Ascending aorta (tissue), 2 donors: ENCODE measurements around the gene HS6ST1. TPM values are rescaled to one million over a fixed set of nuclear protein-coding genes. Genes with fewer than 3 reads are reported as not detected.

ENCODE experiments used
- DNase-seq, 2 donors: peaks; one replicate each; pipeline ENCODE4 v3.0.0-alpha.2; 2019; ENCODE audit warnings: low spot score in 2 of 2
- H3K27ac ChIP-seq, 2 donors: fragments of 200-600 bp; sonication (generic); one replicate each; pipeline ENCODE4 v1.5.1; 2016 to 2017; ENCODE audit warnings: mild to moderate bottlenecking in 1 of 2
- H3K27me3 ChIP-seq: fragments of 200-600 bp; sonication (generic); one replicate; pipeline ENCODE4 v1.5.1; 2017
- H3K36me3 ChIP-seq, 2 donors: fragments of 200-600 bp; sonication (generic); one replicate each; pipeline ENCODE4 v1.5.1; 2016
- H3K4me1 ChIP-seq, 2 donors: fragments of 200-600 bp; sonication (generic); one replicate each; pipeline ENCODE4 v1.5.1; 2016 to 2017; ENCODE audit warnings: mild to moderate bottlenecking in 1 of 2
- H3K4me3 ChIP-seq, 2 donors: fragments of 200-600 bp; sonication (generic); one replicate each; pipeline ENCODE4 v1.5.1; 2016 to 2017; ENCODE audit warnings: mild to moderate bottlenecking in 1 of 2
- H3K9me3 ChIP-seq, 2 donors: fragments of 200-600 bp; sonication (generic); one replicate each; pipeline ENCODE4 v1.5.1; 2016
- intact Hi-C: fragments of 100-400 bp; cut with DNase I; formaldehyde crosslinking; loops from one replicate; pipeline ENCODE4 v1.15.1; 2023
- total RNA-seq: library from RNA; depleted of rRNA; stranded (reverse); fragments of >200 nt; gene quantifications from one replicate; pipeline ENCODE4 v1.1.0, GENCODE V29; 2016
- TF ChIP-seq, protein P1 (sequence below), 3 experiments: fragments of 200-600 bp in 2 of 3; fragments of 450-650 bp in 1 of 3; sonication (generic) in 2 of 3; IDR thresholded peaks; one replicate each; pipeline ENCODE4 v1.5.1; 2016 to 2019; ENCODE audit warnings: antibody characterized with exemption in 3 of 3, mild to moderate bottlenecking in 1 of 3, moderate library complexity in 1 of 3

HS6ST1 gene
- total RNA-seq, 1 donor from 2014 or later: 42.7 TPM

DNA sequence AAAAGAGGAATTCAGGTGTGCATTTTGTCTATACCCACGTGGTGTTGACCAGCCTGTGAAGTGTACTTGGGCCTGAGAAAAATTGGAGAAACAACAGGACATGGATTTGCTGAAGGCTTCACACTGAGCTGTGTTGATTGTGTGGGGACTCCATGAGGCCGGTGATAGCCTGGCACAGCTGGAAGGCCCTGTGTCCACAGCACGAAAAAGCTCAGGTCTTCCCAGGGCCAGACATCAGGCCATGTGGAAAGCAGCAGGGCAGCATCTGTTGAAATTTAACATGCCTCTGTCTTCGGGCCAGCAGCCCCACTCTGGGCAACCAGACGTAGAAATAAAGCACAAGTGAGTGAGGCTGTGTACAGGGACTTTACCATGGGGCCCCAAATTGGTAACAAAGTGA, 84.1 kb downstream of the HS6ST1 start:
- intact Hi-C loops: no loop called here
- H3K4me1 ChIP-seq: peaks cover 0 to 6% of the 10 kb centered on the region in 2 donors
- no peak for DNase-seq

DNA sequence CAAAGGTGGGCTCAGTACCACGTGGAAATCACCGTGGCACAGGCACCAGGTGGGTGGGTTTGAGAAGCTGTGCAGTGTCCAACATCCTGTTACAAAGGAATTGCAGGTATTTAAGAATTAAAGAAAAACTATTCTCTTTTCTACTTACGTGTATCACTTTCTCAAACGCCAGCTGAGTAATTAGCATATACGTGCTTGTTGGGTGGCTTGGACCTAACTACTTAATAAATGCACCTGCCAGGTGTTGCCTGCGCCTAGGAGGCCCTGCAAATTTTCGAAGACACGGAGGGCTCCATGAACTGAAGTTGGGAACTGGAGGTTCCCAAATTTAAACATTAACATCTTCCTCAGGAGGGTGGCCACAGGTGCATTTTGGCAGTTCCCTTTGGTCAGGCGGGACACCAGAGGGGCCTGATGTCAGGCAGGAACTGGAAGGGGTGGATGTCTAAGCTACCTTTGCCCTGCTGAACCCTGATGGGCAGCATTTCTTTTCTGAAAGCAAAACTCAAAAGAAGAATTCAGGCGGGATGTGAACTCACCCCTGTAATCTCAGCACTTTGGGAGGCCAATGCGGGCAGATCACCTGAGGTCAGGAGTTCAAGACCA, 84.8 kb downstream of the HS6ST1 start:
- no peaks in the 10 kb centered on the region for H3K36me3 ChIP-seq
- H3K27me3 ChIP-seq: no peaks in the 10 kb centered on the region
- no peak for DNase-seq
- peaks cover 0 to 6% of the 10 kb centered on the region in 2 donors for H3K4me1 ChIP-seq
- TF ChIP-seq, protein P1, sequence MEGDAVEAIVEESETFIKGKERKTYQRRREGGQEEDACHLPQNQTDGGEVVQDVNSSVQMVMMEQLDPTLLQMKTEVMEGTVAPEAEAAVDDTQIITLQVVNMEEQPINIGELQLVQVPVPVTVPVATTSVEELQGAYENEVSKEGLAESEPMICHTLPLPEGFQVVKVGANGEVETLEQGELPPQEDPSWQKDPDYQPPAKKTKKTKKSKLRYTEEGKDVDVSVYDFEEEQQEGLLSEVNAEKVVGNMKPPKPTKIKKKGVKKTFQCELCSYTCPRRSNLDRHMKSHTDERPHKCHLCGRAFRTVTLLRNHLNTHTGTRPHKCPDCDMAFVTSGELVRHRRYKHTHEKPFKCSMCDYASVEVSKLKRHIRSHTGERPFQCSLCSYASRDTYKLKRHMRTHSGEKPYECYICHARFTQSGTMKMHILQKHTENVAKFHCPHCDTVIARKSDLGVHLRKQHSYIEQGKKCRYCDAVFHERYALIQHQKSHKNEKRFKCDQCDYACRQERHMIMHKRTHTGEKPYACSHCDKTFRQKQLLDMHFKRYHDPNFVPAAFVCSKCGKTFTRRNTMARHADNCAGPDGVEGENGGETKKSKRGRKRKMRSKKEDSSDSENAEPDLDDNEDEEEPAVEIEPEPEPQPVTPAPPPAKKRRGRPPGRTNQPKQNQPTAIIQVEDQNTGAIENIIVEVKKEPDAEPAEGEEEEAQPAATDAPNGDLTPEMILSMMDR (IDR thresholded peaks at IDR 0.05): no peak
- H3K27ac ChIP-seq: no peak overlapping the region
- H3K9me3 ChIP-seq: no peaks in the 10 kb centered on the region
- H3K4me3 ChIP-seq: peak overlapping the region; percentile 61 to 68
- intact Hi-C loops: loop anchor here (2.0 kb wide), 1 partner anchor 55 kb away; no protein-coding TSS in a partner anchor

More for the DNA sequence above, 84.1 kb downstream of the HS6ST1 start:
- Histone ChIP-seq H3K27ac (no peak overlapping the region), H3K36me3 (no peaks in the 10 kb centered on the region), H3K9me3 (no peaks in the 10 kb centered on the region), H3K4me3 (no peak overlapping the region), H3K27me3 (no peaks in the 10 kb centered on the region)
- TF ChIP-seq, protein P1 (IDR thresholded peaks at IDR 0.05): no peak

DNA sequence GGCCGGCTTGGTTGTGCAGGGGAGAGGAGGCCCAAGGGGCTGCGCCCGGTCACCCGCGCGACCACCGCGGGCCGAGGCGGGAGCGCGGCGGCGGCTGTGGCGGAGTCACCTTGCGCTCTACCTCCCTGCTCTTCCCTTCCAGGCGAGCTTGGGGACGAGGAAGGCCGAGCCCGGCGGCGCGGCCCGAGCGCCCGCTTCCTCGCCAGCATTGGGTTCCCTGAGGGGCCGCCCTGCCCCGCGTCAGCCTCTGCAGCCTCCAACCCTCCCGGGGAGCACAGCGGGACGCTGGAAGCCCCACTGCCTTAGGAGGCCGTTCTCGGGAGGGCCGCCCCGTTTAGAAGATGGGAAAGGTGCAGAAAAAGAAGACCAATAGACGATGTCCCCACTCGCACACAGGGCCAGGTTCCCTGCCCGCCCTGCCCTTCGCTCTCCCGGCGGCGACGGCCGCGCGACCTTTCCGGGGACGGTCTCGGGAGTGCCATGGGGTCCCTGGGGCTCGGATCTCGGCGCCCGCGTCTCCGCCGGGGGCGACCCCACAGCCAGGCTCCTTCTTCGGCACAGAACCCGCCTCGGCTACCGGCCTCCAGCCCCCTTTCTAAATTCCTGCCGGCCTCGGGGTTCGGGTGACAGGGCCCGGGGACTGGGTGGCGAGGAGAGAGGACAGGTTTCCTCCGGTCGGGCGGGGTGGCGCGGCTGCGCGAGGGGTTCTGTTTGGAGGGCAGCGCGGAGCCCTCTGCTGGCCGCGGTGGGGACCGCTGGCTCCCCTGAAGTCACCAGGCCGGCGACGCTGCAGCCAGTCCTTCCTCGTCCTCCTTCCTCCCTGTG, 85.5 kb downstream of the HS6ST1 start:
- Histone ChIP-seq H3K36me3 (no peaks in the 10 kb centered on the region), H3K27ac (peak overlapping the region; percentile 43 to 51), H3K4me1 (peaks cover 0 to 6% of the 10 kb centered on the region in 2 donors), H3K9me3 (no peaks in the 10 kb centered on the region), H3K27me3 (no peaks in the 10 kb centered on the region), H3K4me3 (peak overlapping the region; percentile 61 to 68)
- DNase-seq: peak; percentile 39 to 88
- intact Hi-C loops: loop anchor here (2.0 kb wide), 1 partner anchor 54 kb away; no protein-coding TSS in a partner anchor
- TF ChIP-seq, protein P1 (IDR thresholded peaks at IDR 0.05): peak; percentile 81 to 93 (median 89)

DNA sequence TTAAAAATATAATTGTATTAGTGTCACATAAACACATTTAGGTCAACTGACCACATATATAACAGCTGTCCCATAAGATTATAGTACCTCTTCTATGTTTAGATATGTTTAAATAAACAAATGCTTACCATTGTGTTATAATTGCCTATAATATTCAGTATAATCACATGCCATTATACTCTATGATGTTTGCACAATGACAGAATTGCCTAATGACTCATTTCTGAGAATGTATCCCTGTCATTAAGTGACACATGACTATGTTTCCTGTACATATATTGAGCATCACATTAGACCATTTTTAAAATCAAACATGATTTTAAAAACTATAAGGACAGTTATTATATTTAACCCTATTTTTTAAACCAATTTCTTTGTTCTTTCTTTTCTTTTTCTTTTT, 89.8 kb downstream of the HS6ST1 start:
- H3K4me1 ChIP-seq: peaks cover 0 to 6% of the 10 kb centered on the region in 2 donors
- DNase-seq: no peak
- TF ChIP-seq, protein P1 (IDR thresholded peaks at IDR 0.05): no peak
- H3K27ac ChIP-seq: no peak overlapping the region
- intact Hi-C loops: no loop called here
- H3K27me3 ChIP-seq: no peaks in the 10 kb centered on the region
- H3K36me3 ChIP-seq: no peaks in the 10 kb centered on the region
- H3K9me3 ChIP-seq: no peaks in the 10 kb centered on the region
- no peak overlapping the region for H3K4me3 ChIP-seq

DNA sequence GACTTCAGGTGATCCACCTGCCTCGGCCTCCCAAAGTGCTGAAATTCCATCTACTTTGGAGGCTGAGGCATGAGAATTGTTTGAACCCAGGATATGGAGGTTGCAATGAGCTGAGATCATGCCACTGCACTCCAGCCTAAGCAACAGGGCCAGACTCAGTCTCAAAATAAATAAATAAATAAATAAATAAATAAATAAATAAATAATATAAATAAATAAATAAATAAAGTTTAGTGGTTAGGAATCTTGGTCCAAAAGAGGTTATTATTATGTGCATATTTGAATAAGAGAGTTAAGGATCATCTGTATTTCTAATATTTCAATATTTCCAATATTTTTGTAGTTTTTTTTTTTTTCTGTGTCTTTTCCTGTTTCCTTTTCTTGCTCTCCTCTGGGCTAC, 90.8 kb downstream of the HS6ST1 start:
- TF ChIP-seq, protein P1 (IDR thresholded peaks at IDR 0.05): no peak
- Histone ChIP-seq H3K4me3 (no peak overlapping the region), H3K4me1 (peaks cover 0 to 5% of the 10 kb centered on the region in 2 donors)

More for the DNA sequence above, 90.8 kb downstream of the HS6ST1 start:
- Histone ChIP-seq H3K36me3 (no peaks in the 10 kb centered on the region), H3K27ac (no peak overlapping the region), H3K27me3 (no peaks in the 10 kb centered on the region), H3K9me3 (no peaks in the 10 kb centered on the region)
- intact Hi-C loops: no loop called here
- DNase-seq: no peak
